ENCODE results near the gene TRIM8.

DNA sequence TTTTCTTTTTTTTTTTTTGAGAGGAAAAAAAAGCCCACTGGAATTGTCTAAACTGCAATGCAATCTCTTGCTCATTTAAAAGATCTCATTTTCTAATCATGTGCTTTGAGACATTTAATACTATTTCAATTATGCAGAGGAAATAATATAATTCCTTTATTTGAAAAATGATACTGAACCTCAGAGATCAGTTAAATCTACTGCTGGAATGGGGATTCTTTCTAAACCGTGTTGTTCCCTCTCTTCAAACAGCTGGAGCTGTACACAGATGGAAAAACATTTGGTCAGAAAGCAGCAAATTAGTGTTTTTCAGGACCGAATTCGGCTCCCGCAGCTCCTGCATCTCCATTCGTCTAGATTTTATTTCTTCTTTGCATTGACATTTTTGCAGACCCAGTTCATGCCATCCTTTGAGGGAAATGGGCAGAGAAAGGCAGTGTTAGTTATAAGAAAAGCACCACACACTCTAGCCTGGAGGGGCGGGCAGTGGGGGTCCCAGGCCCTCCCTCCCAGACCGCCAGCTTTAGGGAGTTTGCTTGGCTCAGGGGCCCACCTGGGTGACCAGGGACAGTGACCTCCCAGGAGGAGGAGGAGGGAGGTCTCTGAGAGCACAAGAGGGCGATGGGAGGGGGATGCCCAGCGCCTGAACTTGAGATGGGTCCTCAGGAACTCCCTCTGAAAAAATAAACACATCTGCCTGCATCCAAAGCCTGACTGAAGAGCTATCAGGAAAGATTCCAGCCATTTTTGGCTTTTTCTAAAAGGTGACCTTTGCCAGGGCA is 32.4 kb downstream of the TRIM8 start:
- TF ChIP-seq, protein P1, sequence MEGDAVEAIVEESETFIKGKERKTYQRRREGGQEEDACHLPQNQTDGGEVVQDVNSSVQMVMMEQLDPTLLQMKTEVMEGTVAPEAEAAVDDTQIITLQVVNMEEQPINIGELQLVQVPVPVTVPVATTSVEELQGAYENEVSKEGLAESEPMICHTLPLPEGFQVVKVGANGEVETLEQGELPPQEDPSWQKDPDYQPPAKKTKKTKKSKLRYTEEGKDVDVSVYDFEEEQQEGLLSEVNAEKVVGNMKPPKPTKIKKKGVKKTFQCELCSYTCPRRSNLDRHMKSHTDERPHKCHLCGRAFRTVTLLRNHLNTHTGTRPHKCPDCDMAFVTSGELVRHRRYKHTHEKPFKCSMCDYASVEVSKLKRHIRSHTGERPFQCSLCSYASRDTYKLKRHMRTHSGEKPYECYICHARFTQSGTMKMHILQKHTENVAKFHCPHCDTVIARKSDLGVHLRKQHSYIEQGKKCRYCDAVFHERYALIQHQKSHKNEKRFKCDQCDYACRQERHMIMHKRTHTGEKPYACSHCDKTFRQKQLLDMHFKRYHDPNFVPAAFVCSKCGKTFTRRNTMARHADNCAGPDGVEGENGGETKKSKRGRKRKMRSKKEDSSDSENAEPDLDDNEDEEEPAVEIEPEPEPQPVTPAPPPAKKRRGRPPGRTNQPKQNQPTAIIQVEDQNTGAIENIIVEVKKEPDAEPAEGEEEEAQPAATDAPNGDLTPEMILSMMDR (IDR thresholded peaks at IDR 0.05; ENCODE audit: borderline replicate concordance, extremely low read depth, low read length, poor library complexity, severe bottlenecking), result no peak
- TF ChIP-seq EZH2 (IDR thresholded peaks at IDR 0.05; ENCODE audit: borderline replicate concordance, low read depth, low read length, severe bottlenecking), result no peak

Measured in DND-41 (cell line).